ENCODE data around the gene LIMK2.

Gene LIMK2

DNA sequence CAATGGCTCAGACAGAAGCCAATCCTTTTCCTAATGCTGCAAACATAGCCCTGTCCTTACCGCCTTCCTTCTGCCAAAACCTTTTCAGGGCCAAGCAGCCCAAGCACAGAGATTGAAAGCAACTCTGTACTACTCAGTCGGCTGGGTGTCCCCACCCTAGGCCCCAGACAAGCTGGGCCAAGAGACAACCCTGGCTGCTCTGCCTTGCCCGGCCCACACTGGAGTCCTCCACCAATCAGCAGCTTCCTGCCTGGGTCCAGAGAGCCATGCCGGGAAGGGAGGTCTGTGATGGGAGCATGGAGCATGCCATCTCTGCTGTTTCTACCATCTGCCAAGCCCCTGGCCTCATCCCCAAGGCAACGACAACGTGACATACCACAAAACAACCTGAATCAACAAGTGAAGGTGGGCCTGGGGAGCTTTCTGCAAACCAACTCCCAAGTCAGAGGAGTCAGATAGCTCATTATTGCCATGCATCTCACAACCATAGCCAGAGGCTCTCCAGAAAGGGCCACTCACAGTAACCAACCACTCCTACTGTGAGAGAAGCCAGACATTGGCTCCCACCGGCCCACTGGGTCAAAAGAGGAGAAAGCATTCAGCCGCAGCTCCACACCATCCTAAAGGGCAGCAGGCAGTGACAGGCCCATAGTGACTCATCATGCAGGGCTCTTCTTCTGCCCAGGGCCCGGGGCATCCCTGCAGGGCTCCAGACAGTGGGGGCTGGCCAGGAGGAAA is 115.9 kb downstream of the LIMK2 start:
- in situ Hi-C loops (cut with MboI; ENCODE audit: low sequenced_read_pairs), result no loop called here

DNA sequence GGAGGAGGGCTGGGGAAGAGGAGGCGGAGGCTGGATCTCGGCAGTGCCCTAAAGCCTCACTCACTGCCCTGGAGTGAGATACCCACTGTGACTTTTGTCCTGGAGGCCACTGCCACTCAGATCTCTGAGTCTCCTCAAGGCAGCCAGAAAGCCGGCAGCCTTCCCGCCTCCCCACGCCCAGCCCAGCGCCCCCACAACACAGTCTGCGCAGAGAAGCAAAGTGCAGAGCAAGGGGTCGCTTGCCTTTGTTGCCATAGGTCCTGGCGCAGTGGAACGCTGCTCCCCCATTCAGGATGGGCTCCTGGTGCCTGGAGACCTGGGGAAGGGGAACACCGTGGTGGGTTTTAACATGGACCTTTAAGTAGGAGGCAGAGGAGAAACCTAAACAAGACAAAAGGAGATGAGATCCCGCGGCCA is 116.5 kb downstream of the LIMK2 start:
- in situ Hi-C loops (cut with MboI; ENCODE audit: low sequenced_read_pairs), result no loop called here

DNA sequence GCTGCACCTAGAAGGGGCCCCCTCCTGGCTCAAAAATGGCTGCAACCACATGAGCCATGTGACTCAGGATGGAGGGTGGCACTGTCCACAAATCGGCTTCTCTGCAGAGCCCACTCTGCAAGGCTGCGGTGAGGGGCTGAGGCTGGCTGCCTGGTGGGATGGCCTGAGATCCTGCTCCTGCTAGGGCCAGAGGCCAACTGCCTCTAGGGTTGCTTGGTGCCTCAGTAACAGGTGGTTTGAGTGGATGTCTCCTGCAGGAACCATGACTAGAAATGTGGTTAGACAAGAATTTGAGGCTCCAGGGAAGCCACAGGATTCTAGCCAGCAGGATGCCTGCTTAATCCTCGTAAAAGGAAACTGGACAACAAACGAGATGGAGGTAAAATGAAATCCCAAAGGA is 116.9 kb downstream of the LIMK2 start:
- in situ Hi-C loops (cut with MboI; ENCODE audit: low sequenced_read_pairs), result no loop called here
